ENCODE measurements around the gene MFSD2A.
"Not testable (repeated sequence)": the region's sequence is repeated elsewhere in the genome, so short reads cannot be mapped to it uniquely, and the experiment has no call there.

Gene MFSD2A

GRCh38 chr1:39969048-39969447 lies 14.1 kb downstream of the MFSD2A start:
- no peak for DNase-seq (ENCODE audit: low spot score)

DNA sequence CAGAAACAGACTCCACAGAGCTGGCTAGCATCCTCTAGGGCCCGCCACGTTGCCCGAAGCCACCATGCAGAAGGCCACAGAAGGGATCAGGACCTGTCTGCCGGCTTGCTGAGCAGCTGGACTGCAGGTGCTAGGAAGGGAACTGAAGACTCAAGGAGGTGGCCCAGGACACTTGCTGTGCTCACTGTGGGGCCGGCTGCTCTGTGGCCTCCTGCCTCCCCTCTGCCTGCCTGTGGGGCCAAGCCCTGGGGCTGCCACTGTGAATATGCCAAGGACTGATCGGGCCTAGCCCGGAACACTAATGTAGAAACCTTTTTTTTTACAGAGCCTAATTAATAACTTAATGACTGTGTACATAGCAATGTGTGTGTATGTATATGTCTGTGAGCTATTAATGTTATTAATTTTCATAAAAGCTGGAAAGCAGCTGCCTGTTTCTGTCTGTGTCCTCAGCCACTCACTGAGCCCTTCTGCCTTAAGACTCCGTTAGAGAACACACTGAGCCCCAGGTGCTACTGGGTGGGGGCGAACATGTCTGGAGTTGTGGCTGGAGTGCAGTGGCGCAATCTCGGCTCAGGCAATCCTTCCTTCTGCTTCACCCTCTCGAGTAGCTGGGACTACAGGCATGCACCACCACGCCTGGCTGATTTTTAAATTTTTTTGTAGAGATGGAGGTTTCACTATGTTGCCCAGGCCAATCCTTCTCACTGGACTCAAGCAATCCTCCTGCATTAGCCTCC lies 14.8 kb downstream of the MFSD2A start:
- no peak for DNase-seq (ENCODE audit: low spot score)

DNA sequence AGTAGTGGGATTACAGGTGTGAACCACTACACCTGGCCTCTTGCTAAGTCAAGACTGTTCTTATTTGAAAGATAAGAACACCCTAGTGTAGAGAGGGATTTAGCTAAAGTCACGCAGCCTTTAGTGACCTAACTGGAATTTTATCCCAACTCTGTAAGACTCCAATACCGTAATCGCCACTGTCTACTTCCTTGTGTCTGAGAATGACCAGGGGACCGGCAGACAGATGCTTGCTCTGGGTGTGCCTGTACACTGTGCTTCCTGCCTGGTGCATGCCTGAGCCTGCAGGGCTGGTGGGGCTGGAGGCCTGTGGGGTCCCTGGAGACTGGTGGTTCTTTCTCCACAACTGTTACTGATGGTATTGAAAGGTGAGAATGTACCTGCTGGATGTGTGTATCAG lies 15.3 kb downstream of the MFSD2A start:
- no peak for DNase-seq (ENCODE audit: low spot score)

GRCh38 chr1:39971138-39971537 lies 16.2 kb downstream of the MFSD2A start:
- DNase-seq (ENCODE audit: low spot score): no peak

- DNase-seq (ENCODE audit: low spot score): peak; percentile 62
These were observed 18.7 kb downstream of the MFSD2A start for GRCh38 chr1:39973503-39974135.

- DNase-seq (ENCODE audit: low spot score): no peak
These were observed 21.8 kb downstream of the MFSD2A start for GRCh38 chr1:39976732-39977131.

GRCh38 chr1:39977202-39977601 lies 22.3 kb downstream of the MFSD2A start:
- DNase-seq (ENCODE audit: low spot score): no peak

DNA sequence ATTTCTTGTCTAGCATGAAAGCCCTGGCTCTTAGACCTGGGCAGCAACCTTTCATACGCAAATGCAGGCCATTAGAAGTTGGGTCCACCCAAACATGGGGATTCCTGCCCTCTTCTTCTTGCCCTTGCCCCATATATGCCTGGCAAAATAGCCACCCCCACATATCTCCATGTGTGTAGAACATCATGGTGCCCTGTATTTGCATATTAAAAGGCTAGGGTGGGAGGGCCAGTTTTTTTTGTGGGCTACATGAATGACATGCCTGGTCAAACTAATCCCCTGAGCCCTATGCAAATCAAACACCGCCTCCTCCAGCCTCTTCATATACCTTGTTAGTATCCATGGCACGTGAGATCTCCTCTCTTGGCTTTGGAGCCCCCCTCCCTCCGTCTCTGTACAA lies 24.7 kb downstream of the MFSD2A start:
- DNase-seq (ENCODE audit: low spot score): no peak

DNA sequence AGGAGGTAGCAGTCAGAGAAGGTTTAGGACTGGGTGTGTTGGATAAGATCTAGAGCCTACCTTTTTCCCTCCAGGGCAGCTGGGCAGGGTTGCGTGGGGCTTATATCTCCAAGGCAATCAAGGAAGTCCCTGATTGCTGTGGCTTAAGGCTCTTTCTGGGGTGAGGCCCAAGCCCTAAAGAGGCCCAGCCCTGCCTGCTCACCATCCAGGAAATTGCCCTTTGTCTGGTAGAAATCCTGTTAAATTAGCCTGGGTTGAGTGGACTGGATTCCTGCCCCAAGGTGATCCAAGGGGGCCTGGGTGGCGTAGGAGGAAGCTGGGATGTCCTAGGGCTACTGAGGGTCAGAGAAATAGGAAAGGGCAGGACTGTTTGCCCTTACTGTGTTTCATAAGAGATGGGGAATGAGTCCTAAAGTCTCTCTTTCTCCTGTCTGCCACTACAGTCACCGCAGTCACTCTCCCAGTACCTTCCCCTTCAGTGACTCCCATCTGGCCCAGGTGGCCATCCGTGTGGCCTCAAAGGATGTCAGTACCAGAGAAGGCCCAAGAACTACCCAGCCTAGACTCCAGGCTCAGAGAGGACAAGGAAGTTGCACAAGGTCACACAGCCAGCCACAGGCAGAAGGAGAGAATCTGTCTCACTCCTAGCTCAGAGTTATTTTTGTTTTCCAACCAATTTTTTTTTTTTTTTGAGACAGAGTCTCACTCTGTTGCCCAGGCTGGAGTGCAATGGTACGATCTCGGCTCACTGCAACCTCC lies 25.8 kb downstream of the MFSD2A start:
- no peak for DNase-seq (ENCODE audit: low spot score)

DNA sequence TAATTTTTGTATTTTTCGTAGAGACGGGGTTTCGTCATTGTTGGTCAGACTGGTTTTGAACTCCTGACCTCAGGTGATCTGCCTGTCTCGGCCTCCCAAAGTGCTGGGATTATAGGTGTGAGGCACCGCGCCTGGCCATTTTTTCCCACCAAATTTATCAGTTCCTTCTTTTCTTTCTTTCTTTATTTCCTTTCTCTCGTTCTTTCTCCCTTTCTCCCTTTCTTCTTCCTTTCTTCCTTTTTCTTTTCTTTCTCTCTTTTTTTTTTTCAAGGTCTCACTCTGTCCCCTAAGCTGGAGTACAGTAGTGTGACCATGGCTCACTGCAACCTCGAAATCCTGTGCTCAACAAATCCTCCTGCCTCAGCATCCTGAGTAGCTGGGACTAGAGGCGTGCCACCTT lies 26.4 kb downstream of the MFSD2A start:
- no peak for DNase-seq (ENCODE audit: low spot score)

DNA sequence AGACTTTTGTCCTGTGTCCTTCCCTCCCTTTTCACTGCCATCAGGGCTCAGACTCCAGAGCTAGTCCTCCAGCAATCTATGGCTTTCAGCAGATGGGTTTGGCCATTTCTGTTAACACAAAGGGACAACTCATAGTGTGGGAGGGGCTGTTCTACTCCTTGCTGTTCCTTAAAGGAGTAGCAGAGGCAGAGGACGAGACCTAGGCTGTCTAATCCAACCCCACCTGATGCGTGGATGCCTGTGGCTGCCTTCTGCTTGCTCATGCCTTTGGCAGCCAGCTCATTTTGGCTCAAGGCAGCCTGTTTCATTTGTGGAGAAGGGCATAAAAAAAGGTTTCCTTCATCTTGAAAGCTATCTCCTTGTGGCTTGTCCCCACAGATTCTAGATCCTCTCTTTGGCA lies 27.0 kb downstream of the MFSD2A start:
- no peak for DNase-seq (ENCODE audit: low spot score)

GRCh38 chr1:39984480-39984879 lies 29.5 kb downstream of the MFSD2A start:
- DNase-seq (ENCODE audit: low spot score): not testable (repeated sequence)

DNA sequence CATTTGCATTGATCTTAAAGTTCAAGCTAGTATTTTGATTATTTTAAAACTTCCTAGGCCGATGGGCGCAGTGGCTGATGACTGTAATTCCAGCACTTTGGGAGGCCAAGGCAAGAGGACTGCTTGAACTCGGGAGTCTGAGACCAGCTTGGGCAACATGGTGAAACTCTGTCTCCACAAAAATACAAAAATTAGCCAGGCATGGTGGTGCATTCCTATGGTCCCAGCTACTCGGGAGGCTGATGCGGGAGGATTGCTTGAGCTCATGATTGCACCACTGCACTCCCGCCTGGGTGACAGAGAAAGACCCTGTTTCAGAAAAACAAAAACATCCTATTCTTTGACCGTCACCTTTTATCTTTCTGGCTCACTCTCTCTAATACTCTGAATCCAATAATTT lies 30.0 kb downstream of the MFSD2A start:
- no peak for DNase-seq (ENCODE audit: low spot score)

- peak; percentile 25 for DNase-seq (ENCODE audit: low spot score)
These were observed 32.9 kb downstream of the MFSD2A start for GRCh38 chr1:39987869-39988268.

- no peak for DNase-seq (ENCODE audit: low spot score)
These were observed 33.8 kb downstream of the MFSD2A start for GRCh38 chr1:39988618-39989343.

- no peak for DNase-seq (ENCODE audit: low spot score)
These were observed 35.5 kb downstream of the MFSD2A start for GRCh38 chr1:39990428-39990827.

- no peak for DNase-seq (ENCODE audit: low spot score)
These were observed 37.3 kb downstream of the MFSD2A start for GRCh38 chr1:39992234-39992633.

DNA sequence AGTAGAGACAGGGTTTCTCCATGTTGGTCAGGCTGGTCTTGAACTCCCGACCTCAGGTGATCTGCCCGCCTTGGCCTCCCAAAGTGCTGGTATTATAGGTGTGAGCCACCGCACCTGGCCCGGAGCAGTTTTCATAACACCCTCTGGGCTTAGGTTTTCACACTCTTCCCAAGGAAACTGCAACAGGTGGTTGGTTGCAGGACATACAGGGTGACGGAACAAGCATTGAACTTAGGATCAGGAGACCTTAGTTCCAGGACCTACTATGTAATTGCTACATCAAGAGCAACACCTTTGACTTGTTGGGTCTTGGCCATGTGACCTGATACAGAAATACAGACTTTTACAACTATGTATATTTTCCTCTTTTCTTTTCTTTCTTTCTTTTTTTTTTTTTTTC lies 37.9 kb downstream of the MFSD2A start:
- DNase-seq (ENCODE audit: low spot score): no peak

DNA sequence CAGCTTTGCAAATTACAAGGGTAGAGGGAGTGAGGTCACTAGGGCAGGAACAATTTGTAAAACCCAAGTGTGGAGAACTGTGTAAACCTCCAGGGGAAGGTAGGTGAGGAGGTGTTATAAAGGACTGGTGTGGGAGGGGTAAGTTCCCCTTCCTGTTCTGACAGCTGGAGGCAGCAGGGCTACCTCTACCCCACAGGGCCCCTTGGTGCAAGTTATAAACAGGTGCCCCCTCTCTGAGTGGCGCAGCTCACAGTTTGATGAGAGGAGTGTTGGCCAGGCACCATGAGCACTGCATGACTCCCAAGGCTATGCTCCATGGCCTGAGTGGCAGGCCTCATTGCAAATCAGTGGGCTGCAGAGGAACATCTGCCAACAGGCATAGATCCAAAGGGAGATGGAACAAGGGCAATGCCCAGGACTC lies 41.0 kb downstream of the MFSD2A start:
- no peak for DNase-seq (ENCODE audit: low spot score)

- no peak for DNase-seq (ENCODE audit: low spot score)
These were observed 41.6 kb downstream of the MFSD2A start for GRCh38 chr1:39996396-39997004.

GRCh38 chr1:40001456-40001855 lies 46.5 kb downstream of the MFSD2A start:
- no peak for DNase-seq (ENCODE audit: low spot score)
